Measurements from ENCODE around the gene CCDC182.

The CCDC182 gene

GRCh38 chr17:57703273-57703672, 41.8 kb downstream of the CCDC182 start:
- TF ChIP-seq TAF1 (IDR thresholded peaks at IDR 0.05; ENCODE audit: borderline replicate concordance, insufficient read depth, low read length) (no peak), POLR2AphosphoS5 (IDR thresholded peaks at IDR 0.05; ENCODE audit: low read depth, low read length) (no peak), FOXP2 (optimal IDR thresholded peaks at IDR 0.05; ENCODE audit: borderline replicate concordance, extremely low read depth, extremely low read length, insufficient read depth) (no peak), REST (IDR thresholded peaks at IDR 0.05; ENCODE audit: insufficient read depth in 1 of 2, low read depth in 2 of 2, low read length in 2 of 2) (no peak)

GRCh38 chr17:57701124-57701523, 44.0 kb downstream of the CCDC182 start:
- TF ChIP-seq FOXP2 (optimal IDR thresholded peaks at IDR 0.05; ENCODE audit: borderline replicate concordance, extremely low read depth, extremely low read length, insufficient read depth) (no peak), TAF1 (IDR thresholded peaks at IDR 0.05; ENCODE audit: borderline replicate concordance, insufficient read depth, low read length) (no peak), REST (IDR thresholded peaks at IDR 0.05; ENCODE audit: insufficient read depth in 1 of 2, low read depth in 2 of 2, low read length in 2 of 2) (no peak), POLR2AphosphoS5 (IDR thresholded peaks at IDR 0.05; ENCODE audit: low read depth, low read length) (no peak), SIN3A (IDR thresholded peaks at IDR 0.05; ENCODE audit: borderline replicate concordance, insufficient read depth, low read length) (no peak)

GRCh38 chr17:57699751-57700219, 45.3 kb downstream of the CCDC182 start:
- TF ChIP-seq POLR2AphosphoS5 (IDR thresholded peaks at IDR 0.05; ENCODE audit: low read depth, low read length) (no peak), TAF1 (IDR thresholded peaks at IDR 0.05; ENCODE audit: borderline replicate concordance, insufficient read depth, low read length) (no peak), SIN3A (IDR thresholded peaks at IDR 0.05; ENCODE audit: borderline replicate concordance, insufficient read depth, low read length) (no peak), FOXP2 (optimal IDR thresholded peaks at IDR 0.05; ENCODE audit: borderline replicate concordance, extremely low read depth, extremely low read length, insufficient read depth) (no peak), REST (IDR thresholded peaks at IDR 0.05; ENCODE audit: insufficient read depth in 1 of 2, low read depth in 2 of 2, low read length in 2 of 2) (no peak)

- no peak for TF ChIP-seq REST (IDR thresholded peaks at IDR 0.05; ENCODE audit: insufficient read depth in 1 of 2, low read depth in 2 of 2, low read length in 2 of 2)
- TF ChIP-seq FOXP2 (optimal IDR thresholded peaks at IDR 0.05; ENCODE audit: borderline replicate concordance, extremely low read depth, extremely low read length, insufficient read depth) = no peak
- no peak for TF ChIP-seq POLR2AphosphoS5 (IDR thresholded peaks at IDR 0.05; ENCODE audit: low read depth, low read length)
- no peak for TF ChIP-seq SIN3A (IDR thresholded peaks at IDR 0.05; ENCODE audit: borderline replicate concordance, insufficient read depth, low read length)
- TF ChIP-seq TAF1 (IDR thresholded peaks at IDR 0.05; ENCODE audit: borderline replicate concordance, insufficient read depth, low read length) = no peak
Measured at GRCh38 chr17:57697891-57698711, 47.0 kb downstream of the CCDC182 start.

All from PFSK-1 (cell line).